ENCODE results near the gene MYO5A. TPM values are rescaled to one million over a fixed set of nuclear protein-coding genes. Genes with fewer than 3 reads are reported as not detected.
"Not testable (repeated sequence)": the region's sequence is repeated elsewhere in the genome, so short reads cannot be mapped to it uniquely, and the experiment has no call there.

MYO5A gene
- total RNA-seq, 2 experiments from 2014 or later: 41.3 to 42.2 TPM

- ChIA-PET POLR2A (interaction anchor here (0.8 kb wide), 1 partner anchor 21 kb away, joined by 3 read pairs; no protein-coding TSS in a partner anchor), CTCF (interaction anchor here (1.5 kb wide), 1 partner anchor 34 kb away, joined by 3 read pairs; no protein-coding TSS in a partner anchor)
- Mint-ChIP-seq H3K27me3 (peaks cover 32% of the 10 kb centered on the region), H3K4me1 (peaks cover 35% of the 10 kb centered on the region), H3K36me3 (ENCODE audit: low read depth) (no peaks in the 10 kb centered on the region), H3K27ac (no peak overlapping the region), H3K9me3 (no peaks in the 10 kb centered on the region), H3K4me3 (no peak overlapping the region)
- no peak for DNase-seq
Observed at GRCh38 chr15:52290329-52290728, 238.4 kb downstream of the MYO5A start.

GRCh38 chr15:52289629-52290081, 239.0 kb downstream of the MYO5A start:
- peaks cover 28% of the 10 kb centered on the region for H3K27me3 Mint-ChIP-seq
- no peak overlapping the region for H3K27ac Mint-ChIP-seq

GRCh38 chr15:52288986-52289385, 239.7 kb downstream of the MYO5A start:
- ChIA-PET CTCF (interaction anchor here (2.5 kb wide), 1 partner anchor 27 kb away, joined by 7 read pairs; no protein-coding TSS in a partner anchor), POLR2A (interaction anchor here (1.4 kb wide), 1 partner anchor 14 kb away, joined by 5 read pairs; no protein-coding TSS in a partner anchor)
- H3K27me3 Mint-ChIP-seq: peaks cover 21% of the 10 kb centered on the region
- no peak overlapping the region for H3K4me3 Mint-ChIP-seq
- no peaks in the 10 kb centered on the region for H3K9me3 Mint-ChIP-seq
- no peaks in the 10 kb centered on the region for H3K36me3 Mint-ChIP-seq (ENCODE audit: low read depth)
- no peak for DNase-seq
- H3K4me1 Mint-ChIP-seq: peaks cover 35% of the 10 kb centered on the region
- H3K27ac Mint-ChIP-seq: no peak overlapping the region

More at GRCh38 chr15:52289629-52290081, 239.0 kb downstream of the MYO5A start:
- POLR2A ChIA-PET: interaction anchor here (1.4 kb wide), 1 partner anchor 15 kb away, joined by 5 read pairs; no protein-coding TSS in a partner anchor
- H3K4me3 Mint-ChIP-seq: no peak overlapping the region
- no peaks in the 10 kb centered on the region for H3K9me3 Mint-ChIP-seq
- CTCF ChIA-PET: interaction anchor here (2.5 kb wide), 1 partner anchor 28 kb away, joined by 7 read pairs; no protein-coding TSS in a partner anchor
- DNase-seq: no peak
- peaks cover 33% of the 10 kb centered on the region for H3K4me1 Mint-ChIP-seq
- H3K36me3 Mint-ChIP-seq (ENCODE audit: low read depth): no peaks in the 10 kb centered on the region

- POLR2A ChIA-PET: interaction anchor here (0.6 to 1.4 kb wide), 2 partner anchors 14 to 19 kb away, joined by 3 to 5 read pairs; no protein-coding TSS in a partner anchor
- peaks cover 31% of the 10 kb centered on the region for H3K4me1 Mint-ChIP-seq
- H3K9me3 Mint-ChIP-seq: no peaks in the 10 kb centered on the region
- no peak overlapping the region for H3K4me3 Mint-ChIP-seq
- no peak for DNase-seq
- CTCF ChIA-PET: interaction anchor here (1.2 to 2.5 kb wide), 2 partner anchors 27 to 43 kb away, joined by 3 to 7 read pairs; no protein-coding TSS in a partner anchor
- H3K27ac Mint-ChIP-seq: no peak overlapping the region
- H3K27me3 Mint-ChIP-seq: peaks cover 14% of the 10 kb centered on the region
- H3K36me3 Mint-ChIP-seq (ENCODE audit: low read depth): no peaks in the 10 kb centered on the region
Observed at GRCh38 chr15:52288051-52288942, 240.4 kb downstream of the MYO5A start.

- no peaks in the 10 kb centered on the region for H3K9me3 Mint-ChIP-seq
- no peak overlapping the region for H3K4me3 Mint-ChIP-seq
- H3K36me3 Mint-ChIP-seq (ENCODE audit: low read depth): no peaks in the 10 kb centered on the region
- no peak for DNase-seq
- no peak overlapping the region for H3K27ac Mint-ChIP-seq
- H3K27me3 Mint-ChIP-seq: peaks cover 5% of the 10 kb centered on the region
- ChIA-PET CTCF (interaction anchor here (2.5 kb wide), 1 partner anchor 25 kb away, joined by 7 read pairs; no protein-coding TSS in a partner anchor), POLR2A (no interaction called here)
- H3K4me1 Mint-ChIP-seq: peaks cover 28% of the 10 kb centered on the region
Observed at GRCh38 chr15:52287114-52287513, 241.6 kb downstream of the MYO5A start.

GRCh38 chr15:52285941-52286340, 242.7 kb downstream of the MYO5A start:
- H3K27me3 Mint-ChIP-seq; DNase-seq; POLR2A ChIA-PET; H3K36me3 Mint-ChIP-seq (ENCODE audit: low read depth); H3K9me3 Mint-ChIP-seq; CTCF ChIA-PET; H3K4me3 Mint-ChIP-seq; H3K27ac Mint-ChIP-seq: not testable (repeated sequence)
- peaks cover 23% of the 10 kb centered on the region for H3K4me1 Mint-ChIP-seq

GRCh38 chr15:52284164-52284563, 244.5 kb downstream of the MYO5A start:
- ChIA-PET POLR2A (no interaction called here), CTCF (no interaction called here)
- H3K36me3 Mint-ChIP-seq (ENCODE audit: low read depth): no peaks in the 10 kb centered on the region
- peaks cover 6% of the 10 kb centered on the region for H3K4me1 Mint-ChIP-seq
- DNase-seq: no peak
- H3K27me3 Mint-ChIP-seq: no peaks in the 10 kb centered on the region
- H3K27ac Mint-ChIP-seq: no peak overlapping the region
- no peaks in the 10 kb centered on the region for H3K9me3 Mint-ChIP-seq
- no peak overlapping the region for H3K4me3 Mint-ChIP-seq

GRCh38 chr15:52283281-52283680, 245.4 kb downstream of the MYO5A start:
- DNase-seq: no peak
- Mint-ChIP-seq H3K36me3 (ENCODE audit: low read depth) (no peaks in the 10 kb centered on the region), H3K4me1 (peaks cover 4% of the 10 kb centered on the region), H3K27ac (no peak overlapping the region), H3K27me3 (no peaks in the 10 kb centered on the region), H3K4me3 (no peak overlapping the region), H3K9me3 (no peaks in the 10 kb centered on the region)
- ChIA-PET POLR2A (no interaction called here), CTCF (no interaction called here)

- H3K27ac Mint-ChIP-seq: no peak overlapping the region
- H3K27me3 Mint-ChIP-seq: no peaks in the 10 kb centered on the region
- H3K4me1 Mint-ChIP-seq: peaks cover 4% of the 10 kb centered on the region
- H3K36me3 Mint-ChIP-seq (ENCODE audit: low read depth): no peaks in the 10 kb centered on the region
- H3K4me3 Mint-ChIP-seq: no peak overlapping the region
- DNase-seq: no peak
- no peaks in the 10 kb centered on the region for H3K9me3 Mint-ChIP-seq
- POLR2A ChIA-PET: interaction anchor here (0.7 kb wide), 1 partner anchor 13 kb away, joined by 3 read pairs; no protein-coding TSS in a partner anchor
- CTCF ChIA-PET: no interaction called here
Observed at GRCh38 chr15:52282418-52282817, 246.3 kb downstream of the MYO5A start.

GRCh38 chr15:52281085-52282035, 247.3 kb downstream of the MYO5A start:
- no peak for DNase-seq
- POLR2A ChIA-PET: interaction anchor here (0.7 to 1.1 kb wide), 2 partner anchors 14 to 283 kb away, joined by 3 read pairs; no protein-coding TSS in a partner anchor
- Mint-ChIP-seq H3K27me3 (no peaks in the 10 kb centered on the region), H3K27ac (no peak overlapping the region), H3K9me3 (no peaks in the 10 kb centered on the region), H3K36me3 (ENCODE audit: low read depth) (no peaks in the 10 kb centered on the region), H3K4me3 (no peak overlapping the region), H3K4me1 (peaks cover 4% of the 10 kb centered on the region)
- CTCF ChIA-PET: interaction anchor here (0.5 to 1.6 kb wide), 2 partner anchors 20 to 25 kb away, joined by 3 read pairs; no protein-coding TSS in a partner anchor

GRCh38 chr15:52280326-52281084, 248.2 kb downstream of the MYO5A start:
- ChIA-PET CTCF (interaction anchor here (1.6 kb wide), 1 partner anchor 19 kb away, joined by 3 read pairs; no protein-coding TSS in a partner anchor), POLR2A (interaction anchor here (1.1 kb wide), 1 partner anchor 284 kb away, joined by 3 read pairs; no protein-coding TSS in a partner anchor)
- no peak for DNase-seq
- H3K4me3 Mint-ChIP-seq: no peak overlapping the region
- H3K36me3 Mint-ChIP-seq (ENCODE audit: low read depth): no peaks in the 10 kb centered on the region
- no peaks in the 10 kb centered on the region for H3K9me3 Mint-ChIP-seq
- peaks cover 4% of the 10 kb centered on the region for H3K4me1 Mint-ChIP-seq
- H3K27me3 Mint-ChIP-seq: peaks cover 3% of the 10 kb centered on the region
- no peak overlapping the region for H3K27ac Mint-ChIP-seq
